Measurements from ENCODE around the gene HBD. TPM values are rescaled to one million over a fixed set of nuclear protein-coding genes. Genes with fewer than 3 reads are reported as not detected.
"Not testable (repeated sequence)": the region's sequence is repeated elsewhere in the genome, so short reads cannot be mapped to it uniquely, and the experiment has no call there.

Gene HBD
- total RNA-seq, 2 donors from 2014 or later: not detected

- Histone ChIP-seq H3K4me1 (ENCODE audit: control insufficient read depth in 1 of 2, low read depth in 2 of 2) (no peaks in the 10 kb centered on the region), H3K4me3 (no peak overlapping the region), H3K27ac (no peak overlapping the region), H3K9me3 (no peaks in the 10 kb centered on the region), H3K27me3 (replicated peaks; ENCODE audit: insufficient read depth) (no peaks in the 10 kb centered on the region), H3K36me3 (no peaks in the 10 kb centered on the region)
- no peak for TF ChIP-seq CTCF (IDR thresholded peaks at IDR 0.05)
- no peak for ATAC-seq (ENCODE audit: insufficient number of reproducible peaks, low FRiP score, low read depth)
- DNase-seq (ENCODE audit: low spot score): no peak
Observed at GRCh38 chr11:5252919-5253265, 18.6 kb upstream of the HBD start.

GRCh38 chr11:5252192-5252918 is 18.1 kb upstream of the HBD start:
- DNase-seq (ENCODE audit: low spot score) (no peak), ATAC-seq (ENCODE audit: insufficient number of reproducible peaks, low FRiP score, low read depth) (no peak)
- Histone ChIP-seq H3K9me3 (no peaks in the 10 kb centered on the region), H3K4me1 (ENCODE audit: control insufficient read depth in 1 of 2, low read depth in 2 of 2) (no peaks in the 10 kb centered on the region), H3K27me3 (replicated peaks; ENCODE audit: insufficient read depth) (no peaks in the 10 kb centered on the region), H3K27ac (no peak overlapping the region), H3K36me3 (no peaks in the 10 kb centered on the region), H3K4me3 (no peak overlapping the region)
- no peak for TF ChIP-seq CTCF (IDR thresholded peaks at IDR 0.05)

- Histone ChIP-seq H3K4me3 (no peak overlapping the region), H3K36me3 (no peaks in the 10 kb centered on the region), H3K27ac (no peak overlapping the region), H3K27me3 (replicated peaks; ENCODE audit: insufficient read depth) (no peaks in the 10 kb centered on the region), H3K4me1 (ENCODE audit: control insufficient read depth in 1 of 2, low read depth in 2 of 2) (no peaks in the 10 kb centered on the region), H3K9me3 (no peaks in the 10 kb centered on the region)
- TF ChIP-seq CTCF (IDR thresholded peaks at IDR 0.05): no peak
- DNase-seq (ENCODE audit: low spot score) (no peak), ATAC-seq (ENCODE audit: insufficient number of reproducible peaks, low FRiP score, low read depth) (no peak)
Observed at GRCh38 chr11:5251746-5252145, 17.5 kb upstream of the HBD start.

GRCh38 chr11:5250543-5251204 is 16.4 kb upstream of the HBD start:
- ATAC-seq (ENCODE audit: insufficient number of reproducible peaks, low FRiP score, low read depth) (no peak), DNase-seq (ENCODE audit: low spot score) (no peak)
- no peak for TF ChIP-seq CTCF (IDR thresholded peaks at IDR 0.05)
- no peak overlapping the region for H3K27ac ChIP-seq
- H3K9me3 ChIP-seq: no peaks in the 10 kb centered on the region
- no peaks in the 10 kb centered on the region for H3K27me3 ChIP-seq (replicated peaks; ENCODE audit: insufficient read depth)
- no peaks in the 10 kb centered on the region for H3K36me3 ChIP-seq
- no peak overlapping the region for H3K4me3 ChIP-seq
- no peaks in the 10 kb centered on the region for H3K4me1 ChIP-seq (ENCODE audit: control insufficient read depth in 1 of 2, low read depth in 2 of 2)

- H3K9me3 ChIP-seq; H3K4me1 ChIP-seq (ENCODE audit: control insufficient read depth in 1 of 2, low read depth in 2 of 2); H3K4me3 ChIP-seq; H3K27me3 ChIP-seq (replicated peaks; ENCODE audit: insufficient read depth); H3K27ac ChIP-seq; DNase-seq (ENCODE audit: low spot score); ATAC-seq (ENCODE audit: insufficient number of reproducible peaks, low FRiP score, low read depth); H3K36me3 ChIP-seq: not testable (repeated sequence)
Observed at GRCh38 chr11:5249807-5250396, 15.6 kb upstream of the HBD start, which contains the start of gene HBG1. HBG1 (minus strand) TSS chr11:5249857; CDS start chr11:5249804, 53 bp downstream.

- not testable (repeated sequence) for H3K4me3 ChIP-seq; H3K27me3 ChIP-seq (replicated peaks; ENCODE audit: insufficient read depth); H3K4me1 ChIP-seq (ENCODE audit: control insufficient read depth in 1 of 2, low read depth in 2 of 2); H3K27ac ChIP-seq; H3K9me3 ChIP-seq; ATAC-seq (ENCODE audit: insufficient number of reproducible peaks, low FRiP score, low read depth); H3K36me3 ChIP-seq; DNase-seq (ENCODE audit: low spot score)
Observed at GRCh38 chr11:5248498-5248897, 14.2 kb upstream of the HBD start.

Measured in thoracic aorta (tissue), 2 donors.